ENCODE measurements around the gene CTDSPL.

The CTDSPL gene

GRCh38 chr3:37918627-37919026, 56.9 kb downstream of the CTDSPL start:
- DNase-seq: no peak

- no peak for DNase-seq
Observed at GRCh38 chr3:37920156-37920699, 58.5 kb downstream of the CTDSPL start.

- no peak for DNase-seq
Observed at GRCh38 chr3:37921025-37921424, 59.3 kb downstream of the CTDSPL start.

- DNase-seq: no peak
Observed at GRCh38 chr3:37922721-37923568, 61.3 kb downstream of the CTDSPL start.

- no peak for DNase-seq
Observed at GRCh38 chr3:37923569-37924040, 61.9 kb downstream of the CTDSPL start.

GRCh38 chr3:37924453-37924852, 62.8 kb downstream of the CTDSPL start:
- no peak for DNase-seq

GRCh38 chr3:37925157-37925556, 63.5 kb downstream of the CTDSPL start:
- no peak for DNase-seq

- no peak for DNase-seq
Observed at GRCh38 chr3:37926611-37927010, 64.9 kb downstream of the CTDSPL start.

- no peak for DNase-seq
Observed at GRCh38 chr3:37930495-37930894, 68.8 kb downstream of the CTDSPL start.

- DNase-seq: no peak
Observed at GRCh38 chr3:37932505-37932904, 70.8 kb downstream of the CTDSPL start.

- no peak for DNase-seq
Observed at GRCh38 chr3:37934631-37935289, 73.1 kb downstream of the CTDSPL start.

- DNase-seq: no peak
Observed at GRCh38 chr3:37935290-37935668, 73.6 kb downstream of the CTDSPL start.

- DNase-seq: no peak
Observed at GRCh38 chr3:37935756-37936666, 74.3 kb downstream of the CTDSPL start.

GRCh38 chr3:37937156-37937555, 75.5 kb downstream of the CTDSPL start:
- DNase-seq: no peak

GRCh38 chr3:37938011-37938410, 76.3 kb downstream of the CTDSPL start:
- DNase-seq: no peak

- DNase-seq: no peak
Observed at GRCh38 chr3:37940242-37940908, 78.7 kb downstream of the CTDSPL start.

- no peak for DNase-seq
Observed at GRCh38 chr3:37941608-37942508, 80.2 kb downstream of the CTDSPL start.

GRCh38 chr3:37942646-37943045, 81.0 kb downstream of the CTDSPL start:
- DNase-seq: no peak

- DNase-seq: no peak
Observed at GRCh38 chr3:37943126-37943525, 81.4 kb downstream of the CTDSPL start.

GRCh38 chr3:37943631-37944314, 82.1 kb downstream of the CTDSPL start:
- DNase-seq: no peak

Data from CD4-positive, alpha-beta T cell treated with Interleukin-15 for 1 hour (primary cell).